ENCODE measurements around the gene PSMG3.
"Not testable (repeated sequence)": the region's sequence is repeated elsewhere in the genome, so short reads cannot be mapped to it uniquely, and the experiment has no call there.

The PSMG3 gene

GRCh38 chr7:1597066-1597760, 27.4 kb upstream of the PSMG3 start:
- DNase-seq (ENCODE audit: low read depth in 2 of 2): no peak

DNA sequence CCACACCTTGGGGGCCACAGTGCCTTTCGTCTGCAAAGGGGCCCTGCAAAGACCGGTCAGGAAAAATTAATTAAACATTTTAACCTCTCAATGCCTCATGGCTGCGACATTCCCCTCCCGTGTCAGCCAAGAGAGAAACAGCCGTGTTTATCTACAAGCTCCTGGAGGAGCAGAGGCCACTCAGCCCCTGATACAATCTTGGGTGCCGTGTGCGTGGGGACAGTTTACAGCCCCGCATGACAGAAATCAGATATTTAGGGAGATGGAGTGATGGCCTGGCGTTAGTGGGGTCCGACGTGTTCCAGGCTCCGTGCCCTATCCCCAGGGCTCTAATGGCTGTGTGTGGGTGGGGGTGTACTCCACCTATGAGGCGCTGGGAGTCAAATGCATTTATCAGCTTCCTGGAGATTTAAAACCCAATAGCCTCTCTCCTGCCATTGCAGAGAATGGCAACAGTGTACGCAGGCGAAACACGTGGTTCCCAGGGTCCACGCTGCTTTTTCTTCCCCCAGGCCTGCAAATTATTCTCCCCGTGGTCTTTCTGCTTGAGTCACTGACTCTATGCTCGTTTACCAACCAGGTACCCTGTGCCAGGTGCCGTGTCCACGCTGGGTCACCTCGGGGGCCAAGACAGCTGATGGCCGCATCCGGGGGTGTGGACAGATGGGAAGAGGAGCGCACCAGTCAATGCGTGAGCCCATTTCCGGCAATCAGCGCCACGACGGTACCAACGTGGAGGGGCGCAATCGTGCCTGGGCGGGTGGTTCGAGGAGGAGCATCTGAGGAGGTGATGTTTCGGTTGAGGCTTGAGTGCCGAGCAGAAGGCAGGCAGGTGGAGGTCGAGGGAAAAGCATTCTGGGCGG, 26.6 kb upstream of the PSMG3 start:
- DNase-seq (ENCODE audit: low read depth in 2 of 2): no peak

DNA sequence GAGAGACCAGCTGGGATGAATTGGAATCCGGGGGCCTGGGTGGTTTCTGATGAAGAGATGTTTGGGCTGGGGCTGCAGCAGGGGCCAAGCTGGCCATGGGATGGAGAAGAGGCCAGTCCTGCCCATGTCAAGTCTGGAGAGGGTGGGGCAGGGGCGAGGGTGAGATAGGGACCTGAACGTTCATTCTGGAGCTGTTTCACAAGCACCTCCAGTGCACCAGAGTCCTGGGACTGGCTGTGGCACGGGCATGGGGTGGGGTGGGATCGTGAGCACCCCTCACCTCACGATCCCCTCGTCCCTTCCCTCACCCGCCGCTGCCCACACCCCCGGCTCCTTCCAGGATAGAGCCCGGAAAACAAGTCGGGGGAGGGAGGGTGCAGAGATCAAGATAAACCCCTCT, 25.8 kb upstream of the PSMG3 start:
- no peak for DNase-seq (ENCODE audit: low read depth in 2 of 2)

DNA sequence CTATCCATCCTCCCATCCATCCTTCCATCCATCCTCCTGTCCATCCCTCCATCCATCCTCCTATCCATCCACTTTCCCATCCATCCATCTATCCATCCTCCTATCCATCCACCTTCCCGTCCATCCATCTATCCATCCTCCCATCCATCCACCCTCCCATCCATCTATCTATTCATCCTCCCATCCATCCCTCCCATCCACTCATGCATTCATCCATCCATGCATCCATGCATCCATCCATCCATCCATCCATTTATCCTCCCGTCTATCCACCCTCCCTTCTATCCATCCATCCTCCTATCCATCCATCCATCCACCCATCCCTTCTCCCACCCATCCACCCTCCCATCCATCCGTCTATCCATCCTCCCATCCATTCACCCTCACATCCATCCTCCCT, 25.2 kb upstream of the PSMG3 start:
- no peak for DNase-seq (ENCODE audit: low read depth in 2 of 2)

DNA sequence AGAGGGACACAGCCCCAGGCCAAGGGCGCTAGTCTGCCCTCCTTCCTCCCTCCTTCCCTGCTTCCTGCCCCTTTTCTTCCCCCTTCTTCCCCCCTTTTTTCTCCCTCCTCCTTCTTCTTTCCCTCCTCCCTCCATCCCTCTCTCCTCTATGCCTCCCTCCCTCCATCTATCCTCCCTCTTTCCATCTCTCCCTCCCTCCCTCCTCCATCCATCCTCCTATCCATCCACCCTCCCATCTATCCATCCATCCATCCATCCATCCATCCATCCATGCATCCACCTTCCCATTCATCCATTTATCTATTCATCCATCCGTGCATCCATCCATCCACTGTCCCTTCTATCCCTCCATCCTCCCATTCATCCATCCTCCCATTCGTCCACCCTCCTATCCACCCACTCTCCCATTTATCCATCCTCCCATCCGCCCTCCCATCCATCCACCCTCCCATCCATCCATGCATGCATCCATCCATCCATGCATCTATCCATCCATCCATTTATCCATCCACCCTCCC, 24.1 kb upstream of the PSMG3 start:
- no peak for DNase-seq (ENCODE audit: low read depth in 2 of 2)

DNA sequence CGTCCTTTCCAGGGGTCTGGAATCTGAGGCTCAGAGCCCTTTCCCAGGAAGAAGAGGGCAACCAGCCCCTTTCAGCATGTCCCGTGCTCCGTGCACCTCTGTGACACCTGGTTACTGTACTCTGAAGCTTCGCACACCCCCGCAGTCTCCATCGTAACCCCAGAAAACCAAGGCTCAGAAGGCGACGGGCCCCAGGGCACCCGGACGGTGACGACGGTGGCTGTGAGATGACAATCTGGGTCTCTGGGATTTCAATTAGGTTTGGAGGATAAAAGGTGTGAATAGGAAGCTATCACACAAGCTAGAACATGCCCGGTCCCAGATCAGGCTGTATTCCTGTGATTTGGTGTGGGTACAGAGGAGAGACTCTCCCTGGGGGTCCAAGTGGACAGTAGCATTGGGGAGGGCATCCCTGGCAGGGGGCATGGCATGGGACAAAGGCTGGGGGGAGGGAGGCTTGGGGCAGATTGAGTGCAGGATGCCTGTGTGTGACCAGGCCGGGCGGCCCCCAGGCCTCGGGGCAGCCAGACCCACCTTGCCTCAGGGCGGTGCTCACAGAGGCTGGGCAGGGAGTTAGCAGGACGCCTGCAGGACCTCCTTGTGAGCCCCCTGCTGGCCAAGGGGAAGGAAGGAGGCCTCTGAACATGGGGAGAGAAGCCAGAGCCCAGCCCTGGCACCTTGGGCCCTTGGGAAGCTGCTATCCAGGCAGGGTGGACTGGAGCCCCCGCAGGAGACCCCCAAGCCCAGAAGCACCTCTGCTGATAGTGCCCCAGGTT, 23.4 kb upstream of the PSMG3 start:
- DNase-seq (ENCODE audit: low read depth in 2 of 2): no peak

DNA sequence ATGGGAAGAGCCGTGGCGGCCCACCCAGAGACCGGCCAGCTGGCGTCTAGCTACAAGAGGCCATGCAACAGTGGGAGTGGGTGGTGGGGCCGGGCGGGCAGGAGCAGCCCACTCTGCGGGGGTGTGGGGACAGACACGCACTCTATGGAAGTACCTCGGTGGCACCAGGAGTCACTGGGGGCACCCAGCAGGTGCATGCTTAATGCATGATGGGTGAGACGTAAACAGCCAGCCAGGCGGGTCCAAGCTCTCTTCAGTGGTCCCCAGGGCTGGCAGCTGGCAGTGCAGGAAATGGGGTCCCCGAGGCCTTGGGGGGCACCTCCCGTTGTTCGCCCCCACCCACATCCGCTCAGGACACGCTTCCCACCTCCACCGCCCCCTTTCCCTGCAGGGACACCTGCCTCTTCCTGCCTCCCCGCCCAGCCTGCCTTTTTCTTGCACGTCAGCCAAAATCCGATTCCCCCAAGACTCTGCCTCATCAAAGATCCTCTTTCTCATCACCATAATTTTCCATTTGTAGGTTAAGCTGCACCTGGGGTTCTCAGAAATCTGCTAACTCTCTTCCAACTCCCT, 22.6 kb upstream of the PSMG3 start:
- no peak for DNase-seq (ENCODE audit: low read depth in 2 of 2)

- DNase-seq (ENCODE audit: low read depth in 2 of 2): no peak
Observed at GRCh38 chr7:1591876-1592275, 22.0 kb upstream of the PSMG3 start.

- DNase-seq (ENCODE audit: low read depth in 2 of 2): no peak
Observed at GRCh38 chr7:1591396-1591795, 21.6 kb upstream of the PSMG3 start.

- no peak for DNase-seq (ENCODE audit: low read depth in 2 of 2)
Observed at GRCh38 chr7:1590887-1591286, 21.1 kb upstream of the PSMG3 start.

- no peak for DNase-seq (ENCODE audit: low read depth in 2 of 2)
Observed at GRCh38 chr7:1590476-1590875, 20.6 kb upstream of the PSMG3 start.

DNA sequence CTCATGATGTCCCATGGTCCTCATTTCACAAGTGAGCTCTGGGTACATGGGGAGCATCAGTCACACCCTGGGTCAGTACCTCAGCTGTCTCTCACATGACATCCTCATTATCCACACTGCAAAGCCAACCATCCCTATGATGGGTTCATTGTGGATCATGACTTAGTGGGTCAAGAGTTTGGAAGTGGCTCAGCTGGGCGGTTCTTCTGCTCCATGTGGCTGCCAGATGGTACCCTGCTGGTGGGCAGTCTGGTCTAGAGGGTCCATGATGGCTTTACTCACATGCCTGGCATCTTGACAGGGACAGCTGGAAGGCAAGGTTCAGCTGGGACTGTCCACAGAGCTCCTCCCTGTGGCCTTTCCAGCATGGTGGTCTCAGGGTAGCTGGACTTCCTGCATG, 19.1 kb upstream of the PSMG3 start:
- DNase-seq (ENCODE audit: low read depth in 2 of 2): no peak

DNA sequence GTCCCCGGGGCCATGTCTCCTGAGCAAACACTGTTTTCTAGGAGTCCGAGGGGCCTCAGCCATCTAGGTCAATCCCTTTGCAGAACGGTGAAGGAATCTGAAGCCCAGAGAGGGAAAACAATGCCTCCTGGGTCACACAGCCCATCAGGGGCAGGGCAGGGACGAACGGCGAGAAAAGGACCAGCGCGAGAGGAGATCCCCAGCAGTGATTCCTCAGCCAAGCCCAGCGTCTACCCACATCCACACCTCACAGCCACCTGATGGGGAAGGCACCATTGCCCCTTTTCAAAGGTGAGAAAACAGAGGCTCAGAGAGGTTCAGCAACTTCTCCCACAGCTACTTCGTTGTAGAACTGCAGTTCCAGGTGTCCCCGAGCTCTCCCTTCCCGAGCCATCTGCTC, 17.9 kb upstream of the PSMG3 start:
- no peak for DNase-seq (ENCODE audit: low read depth in 2 of 2)

DNA sequence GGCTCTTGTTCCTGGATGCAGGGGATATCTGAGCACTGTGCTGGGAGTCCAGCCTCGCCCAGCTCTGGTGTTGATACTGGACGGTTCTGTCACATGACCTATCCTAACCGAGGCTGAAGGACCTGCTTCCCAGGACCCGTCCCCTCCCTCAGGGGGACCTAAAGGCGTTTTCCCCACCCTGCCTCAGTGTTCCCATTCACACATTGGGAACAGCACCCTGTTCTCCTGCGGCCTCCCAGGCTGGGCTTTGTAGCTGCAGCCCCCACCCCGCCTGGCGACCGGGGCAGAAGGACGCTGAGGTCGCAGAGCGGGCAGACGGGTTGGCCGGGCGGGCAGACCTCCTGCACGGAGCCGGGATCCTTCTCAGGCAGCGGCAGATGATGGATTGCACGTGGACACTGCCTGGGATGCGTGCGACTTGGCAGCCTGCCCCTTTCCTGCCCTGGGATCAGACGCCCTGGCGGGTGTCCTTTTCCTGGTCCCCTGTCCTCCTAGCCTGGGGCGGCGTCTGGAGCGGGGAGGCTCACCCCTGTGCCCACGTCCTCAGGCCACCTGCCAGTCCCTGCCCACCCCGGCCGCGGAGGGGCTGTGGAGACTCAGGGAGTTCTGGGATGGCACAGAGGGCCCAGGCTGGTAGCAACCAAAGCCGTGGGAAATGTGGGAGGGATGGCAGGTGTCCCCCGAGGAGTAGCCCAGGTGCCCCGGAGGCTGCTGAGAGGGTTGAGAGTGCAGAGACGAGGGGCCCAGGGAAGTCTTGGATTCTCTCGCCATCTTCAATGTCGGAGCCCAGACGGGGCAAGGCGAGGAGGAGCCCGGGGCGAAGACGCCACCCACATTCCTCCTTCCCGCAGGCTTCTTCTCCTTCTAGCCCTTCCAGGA, 17.2 kb upstream of the PSMG3 start:
- DNase-seq (ENCODE audit: low read depth in 2 of 2): no peak

DNA sequence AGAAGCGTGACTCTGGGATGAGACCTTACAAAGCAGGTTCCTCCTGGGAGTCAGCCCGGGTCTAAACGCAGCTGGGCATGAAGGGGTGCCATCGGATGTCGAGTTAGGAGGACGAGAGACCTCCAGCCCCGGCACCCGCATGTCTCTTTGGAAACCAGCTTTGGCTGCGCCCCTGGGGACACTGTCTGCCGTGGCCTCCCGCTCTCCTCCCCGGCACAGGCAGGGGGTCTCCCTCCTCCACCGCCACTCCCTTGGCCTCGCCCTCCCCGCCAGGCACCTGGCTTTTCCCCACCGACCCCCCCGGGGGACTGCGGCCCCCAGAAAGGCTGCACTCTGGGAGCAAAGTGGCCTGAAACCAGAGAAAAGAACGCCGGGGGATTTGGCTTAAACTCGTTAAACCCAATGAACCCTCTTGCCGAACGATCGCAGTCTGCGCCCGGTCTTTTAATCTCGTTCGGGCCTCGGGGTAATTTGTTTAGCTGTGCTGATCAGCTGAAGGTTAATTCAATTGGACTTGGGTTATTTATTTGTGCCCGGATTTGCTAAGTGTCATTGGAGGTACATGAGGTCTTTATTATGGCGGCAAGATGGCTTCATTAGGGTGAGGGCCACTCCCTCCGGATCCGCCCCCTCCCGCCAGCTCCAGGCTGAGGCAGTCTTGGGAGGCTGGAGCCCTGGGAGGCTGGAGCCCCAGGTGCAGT, 16.4 kb upstream of the PSMG3 start:
- DNase-seq (ENCODE audit: low read depth in 2 of 2): no peak

DNA sequence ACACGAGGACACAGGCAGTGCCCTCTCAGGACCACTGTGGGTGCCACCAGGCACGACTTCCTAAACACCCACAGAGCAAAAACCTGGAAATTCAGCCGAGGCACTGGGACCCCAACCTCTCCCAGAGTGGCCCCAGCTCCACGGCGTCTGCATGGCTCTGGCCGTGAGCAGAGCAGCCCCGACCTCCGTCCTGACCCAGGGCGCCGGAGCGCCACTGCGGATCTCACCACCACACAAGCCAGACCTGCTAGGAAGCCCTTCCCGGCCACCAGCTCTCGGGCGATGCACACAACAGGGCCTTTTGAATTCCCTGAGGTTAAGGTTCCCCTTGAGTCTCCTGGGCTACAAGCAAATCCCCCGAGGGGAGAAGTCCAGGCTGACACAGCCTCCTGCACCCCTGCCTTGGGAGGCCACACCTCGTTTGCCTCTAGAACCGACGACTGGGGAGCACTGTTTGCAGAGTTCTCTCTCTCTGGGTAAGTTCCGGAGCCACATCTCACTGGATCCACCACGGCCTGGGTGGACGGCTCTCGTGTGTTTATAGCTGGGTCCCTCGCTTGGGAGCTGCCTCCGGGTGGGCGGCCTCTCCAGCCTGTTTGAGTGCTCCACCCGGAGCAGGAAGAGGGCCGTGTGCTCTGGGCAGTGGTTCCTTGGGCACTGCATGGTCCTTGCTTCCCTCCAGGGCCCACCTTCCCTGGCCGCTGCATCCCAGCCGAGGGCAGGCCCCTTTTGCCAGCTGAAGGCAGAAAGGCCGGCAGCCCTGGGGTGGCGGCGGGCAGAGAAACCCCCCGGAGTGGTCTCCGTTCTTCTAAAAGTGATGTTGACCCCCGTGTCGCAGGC, 15.5 kb upstream of the PSMG3 start:
- no peak for DNase-seq (ENCODE audit: low read depth in 2 of 2)

DNA sequence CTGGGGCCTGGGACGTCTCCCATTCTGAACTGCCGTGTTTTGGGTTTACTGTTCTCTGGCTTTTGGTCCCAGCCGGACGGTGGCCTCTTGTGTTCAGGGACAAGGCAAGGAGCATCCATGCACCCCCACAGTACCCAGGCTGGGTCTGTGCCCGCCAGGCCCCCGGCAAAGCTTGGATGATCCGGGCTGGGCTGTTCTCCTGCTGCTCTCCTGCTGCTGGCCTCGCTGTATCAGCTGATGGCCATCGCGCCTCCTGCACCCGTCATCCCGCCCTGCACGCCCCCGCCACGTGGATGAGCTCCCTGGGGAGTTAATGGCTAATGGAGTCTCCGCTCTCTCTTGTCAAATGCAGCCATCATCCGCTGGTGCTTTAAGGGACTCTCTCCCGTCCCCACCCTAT, 14.9 kb upstream of the PSMG3 start:
- DNase-seq (ENCODE audit: low read depth in 2 of 2): no peak

DNA sequence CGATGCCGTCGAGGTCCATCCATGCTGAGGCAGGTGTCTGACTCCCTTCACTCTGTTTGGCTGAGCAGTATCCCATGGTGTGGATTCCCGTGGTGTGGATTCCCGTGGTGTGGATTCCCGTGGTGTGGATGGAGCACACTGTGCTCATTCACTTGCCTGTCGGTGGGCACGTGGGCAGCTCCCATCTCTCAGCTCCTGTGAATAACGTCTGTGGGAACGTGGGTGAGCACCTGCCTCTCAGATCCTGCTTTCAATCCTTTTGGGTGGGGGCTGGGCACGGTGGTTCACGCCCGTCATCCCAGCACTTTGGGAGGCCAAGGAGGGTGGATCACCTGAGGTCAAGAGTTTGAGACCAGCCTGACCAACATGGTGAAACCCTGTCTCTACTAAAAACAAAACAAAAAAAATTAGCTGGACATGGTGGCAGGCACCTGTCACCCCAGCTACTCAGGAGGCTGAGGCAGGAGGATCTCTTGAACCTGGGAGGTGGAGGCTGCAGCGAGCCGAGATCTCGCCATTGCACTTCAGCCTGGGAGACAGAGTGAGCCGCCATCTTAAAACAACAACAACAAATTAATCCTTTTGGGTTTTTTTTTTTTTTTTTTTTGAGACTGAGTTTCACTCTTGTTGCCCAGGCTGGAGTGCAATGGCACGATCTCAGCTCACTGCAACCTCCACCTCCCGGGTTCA, 13.6 kb upstream of the PSMG3 start:
- DNase-seq (ENCODE audit: low read depth in 2 of 2): not testable (repeated sequence)
